Measurements from ENCODE around the gene MAFG.

- TF ChIP-seq CTCF (IDR thresholded peaks at IDR 0.05) (no peak), POLR2A (IDR thresholded peaks at IDR 0.05) (no peak)
Observed at GRCh38 chr17:81941484-81942166, 14.1 kb upstream of the MAFG start.

Measured in adrenal gland (tissue), 5 donors.